ENCODE measurements around the gene POU2AF1.

POU2AF1 gene

DNA sequence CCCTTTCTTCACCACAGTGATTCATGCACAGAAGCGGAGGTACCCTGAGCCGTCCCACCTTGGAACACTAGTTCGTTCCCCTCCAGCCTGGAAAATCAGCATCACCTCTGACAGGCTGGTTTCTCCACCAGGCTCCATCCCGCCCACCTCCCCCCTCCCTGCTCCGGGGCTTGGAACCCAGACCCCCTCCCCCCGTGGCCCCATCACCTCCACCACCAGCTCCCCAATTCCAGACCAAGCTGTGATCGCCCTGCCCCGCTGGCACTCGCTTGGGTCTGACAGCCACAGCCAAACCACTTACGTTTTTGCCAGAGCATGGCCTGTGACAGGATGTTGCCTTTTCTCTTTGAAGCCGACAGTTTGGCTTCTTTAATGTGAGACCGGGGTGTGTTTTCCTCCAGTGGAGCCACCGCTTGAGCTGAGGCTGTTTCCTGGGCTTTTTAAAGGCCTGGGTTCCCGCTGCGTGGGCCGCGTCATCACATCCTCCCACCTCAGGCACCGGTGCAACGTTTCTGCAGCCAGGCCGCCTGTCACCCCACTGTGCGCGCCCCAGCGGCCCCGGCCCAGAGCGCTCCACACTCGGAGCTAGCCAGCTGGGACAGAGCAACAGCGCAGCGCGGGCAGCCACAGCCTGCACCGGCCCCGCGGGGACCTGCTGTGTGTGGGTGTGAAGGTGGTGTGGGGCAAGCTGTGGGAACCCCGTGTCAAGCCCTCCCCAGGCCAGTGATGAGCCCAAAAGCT lies at the start of gene POU2AF1:
Gene POU2AF1 (minus strand): TSS at position 415 of the 741 bp plus-strand sequence. CDS start 98 bp downstream, at position 317.
- peak in 1 of 2 donors; percentile 20 for DNase-seq (ENCODE audit: low read depth in 2 of 2, low spot score in 1 of 2)

GRCh38 chr11:111428113-111428876 lies 49.2 kb upstream of the POU2AF1 start:
- no peak for DNase-seq (ENCODE audit: low read depth in 2 of 2, low spot score in 1 of 2)

- no peak for DNase-seq (ENCODE audit: low read depth in 2 of 2, low spot score in 1 of 2)
Measured at GRCh38 chr11:111427471-111427912, 48.4 kb upstream of the POU2AF1 start.

DNA sequence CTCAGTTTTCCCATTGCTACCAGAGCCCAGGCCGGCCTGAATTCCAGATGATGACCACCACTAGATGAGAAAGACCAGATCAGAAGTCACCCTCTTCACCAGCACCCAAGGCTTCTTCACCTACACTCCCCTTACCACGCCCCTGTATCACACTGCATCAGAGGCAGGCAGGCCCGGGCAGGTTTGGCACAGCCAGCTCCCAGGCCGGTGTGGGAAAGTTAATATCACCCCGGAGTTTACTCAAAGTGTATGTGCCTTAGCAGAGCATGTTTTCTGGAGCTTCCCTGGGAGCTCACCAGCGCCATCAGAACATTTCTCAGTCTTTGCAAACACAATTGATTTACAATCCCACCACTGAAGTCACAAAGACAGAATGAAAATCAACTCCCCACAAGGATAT lies 47.5 kb upstream of the POU2AF1 start:
- DNase-seq (ENCODE audit: low read depth in 2 of 2, low spot score in 1 of 2) = no peak

DNA sequence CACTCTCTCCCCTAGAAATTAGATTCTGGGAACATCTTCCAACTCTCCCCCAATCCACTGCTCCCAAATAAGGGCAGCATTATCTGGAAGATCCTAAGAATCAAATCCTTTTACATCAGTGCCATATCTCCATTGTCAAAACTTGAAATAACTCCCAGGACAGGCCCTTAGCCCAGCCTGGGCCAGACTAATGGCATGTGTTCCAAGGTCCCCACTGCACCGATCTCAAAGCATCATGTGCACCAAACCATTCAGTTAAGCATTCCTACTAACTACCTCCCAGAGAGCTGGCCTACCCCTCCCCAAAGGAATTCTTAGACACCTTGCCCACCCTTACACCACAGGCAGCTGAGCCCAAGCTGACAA lies 44.2 kb upstream of the POU2AF1 start:
- no peak for DNase-seq (ENCODE audit: low read depth in 2 of 2, low spot score in 1 of 2)

- DNase-seq (ENCODE audit: low read depth in 2 of 2, low spot score in 1 of 2) = no peak
Measured at GRCh38 chr11:111422494-111423249, 43.6 kb upstream of the POU2AF1 start.

DNA sequence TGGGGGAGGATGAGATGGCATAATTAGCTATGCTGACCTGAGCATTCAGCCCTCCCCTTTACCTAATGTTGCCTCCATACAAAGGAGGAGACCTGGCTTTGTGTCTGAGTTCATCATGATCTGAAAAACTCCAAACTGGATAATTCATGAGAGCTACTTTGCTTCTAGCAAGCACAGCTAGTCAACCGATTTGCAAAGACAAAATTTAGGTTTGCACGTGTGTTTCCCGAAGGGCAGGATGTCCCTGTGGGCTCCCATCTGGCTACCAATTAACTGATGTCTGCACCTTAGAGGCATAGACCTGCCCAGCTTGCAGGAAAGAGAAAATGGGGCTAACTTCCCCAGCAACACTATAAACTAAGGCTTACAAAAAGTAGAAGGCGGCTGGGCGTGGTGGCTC lies 42.2 kb upstream of the POU2AF1 start:
- DNase-seq (ENCODE audit: low read depth in 2 of 2, low spot score in 1 of 2) = no peak

GRCh38 chr11:111419641-111420327 lies 40.7 kb upstream of the POU2AF1 start:
- DNase-seq (ENCODE audit: low read depth in 2 of 2, low spot score in 1 of 2) = no peak

DNA sequence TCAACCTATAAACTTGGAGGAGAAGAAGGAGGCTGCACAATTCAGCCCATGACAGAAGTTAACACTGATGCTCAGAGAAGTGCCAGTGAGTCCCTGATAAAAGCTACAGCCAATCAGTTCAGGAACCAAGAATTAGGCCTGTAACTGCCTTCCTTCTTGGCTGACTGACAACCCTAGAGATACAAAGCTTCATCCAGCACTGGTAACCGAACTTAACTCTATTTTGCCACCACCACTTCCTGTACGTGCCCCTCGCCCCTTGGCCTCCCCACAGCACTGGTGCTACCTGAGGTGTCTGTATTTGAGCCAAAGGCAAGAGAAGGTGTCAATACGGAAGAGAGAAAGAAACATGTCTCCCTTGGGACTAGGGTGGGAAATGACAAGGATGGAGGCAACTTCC lies 40.1 kb upstream of the POU2AF1 start:
- DNase-seq (ENCODE audit: low read depth in 2 of 2, low spot score in 1 of 2) = no peak

- DNase-seq (ENCODE audit: low read depth in 2 of 2, low spot score in 1 of 2) = no peak
Measured at GRCh38 chr11:111418436-111418787, 39.3 kb upstream of the POU2AF1 start.

- no peak for DNase-seq (ENCODE audit: low read depth in 2 of 2, low spot score in 1 of 2)
Measured at GRCh38 chr11:111417766-111418435, 38.8 kb upstream of the POU2AF1 start.

DNA sequence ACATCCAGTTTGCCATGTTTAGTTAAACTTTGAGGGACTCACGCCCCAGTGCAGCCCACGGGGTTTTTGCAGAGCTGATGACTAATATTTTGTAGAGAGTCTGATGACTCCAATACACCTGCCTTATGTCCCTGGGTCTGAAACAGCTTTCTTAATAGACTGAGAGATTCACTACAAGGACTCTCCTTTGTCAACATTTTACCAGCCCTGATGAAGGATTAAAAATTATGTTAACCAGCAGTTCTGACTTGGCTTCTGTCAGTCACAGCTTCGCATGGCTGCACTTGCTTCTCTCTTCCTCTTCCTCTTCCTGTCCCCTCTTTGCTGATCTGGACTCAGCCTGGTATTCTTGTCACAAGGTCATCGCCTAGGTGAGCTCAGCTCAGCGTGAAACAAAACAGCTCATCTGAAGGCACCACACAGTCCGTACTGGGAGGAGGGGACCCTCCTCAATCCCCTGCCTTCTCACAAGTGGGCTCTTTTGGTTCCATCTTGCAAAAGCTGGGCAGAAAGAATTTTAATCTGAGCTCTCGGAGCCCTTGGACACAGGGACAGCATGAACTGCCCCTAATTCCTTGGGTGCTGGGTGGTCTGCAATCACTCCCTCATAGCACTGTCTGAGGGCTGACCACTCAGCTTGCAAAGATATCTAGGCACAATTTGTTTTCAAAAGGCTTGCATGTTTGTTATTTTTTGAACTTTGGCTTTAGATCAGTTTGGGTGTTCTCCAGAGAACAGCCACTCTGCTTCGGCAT lies 38.1 kb upstream of the POU2AF1 start:
- DNase-seq (ENCODE audit: low read depth in 2 of 2, low spot score in 1 of 2) = no peak

DNA sequence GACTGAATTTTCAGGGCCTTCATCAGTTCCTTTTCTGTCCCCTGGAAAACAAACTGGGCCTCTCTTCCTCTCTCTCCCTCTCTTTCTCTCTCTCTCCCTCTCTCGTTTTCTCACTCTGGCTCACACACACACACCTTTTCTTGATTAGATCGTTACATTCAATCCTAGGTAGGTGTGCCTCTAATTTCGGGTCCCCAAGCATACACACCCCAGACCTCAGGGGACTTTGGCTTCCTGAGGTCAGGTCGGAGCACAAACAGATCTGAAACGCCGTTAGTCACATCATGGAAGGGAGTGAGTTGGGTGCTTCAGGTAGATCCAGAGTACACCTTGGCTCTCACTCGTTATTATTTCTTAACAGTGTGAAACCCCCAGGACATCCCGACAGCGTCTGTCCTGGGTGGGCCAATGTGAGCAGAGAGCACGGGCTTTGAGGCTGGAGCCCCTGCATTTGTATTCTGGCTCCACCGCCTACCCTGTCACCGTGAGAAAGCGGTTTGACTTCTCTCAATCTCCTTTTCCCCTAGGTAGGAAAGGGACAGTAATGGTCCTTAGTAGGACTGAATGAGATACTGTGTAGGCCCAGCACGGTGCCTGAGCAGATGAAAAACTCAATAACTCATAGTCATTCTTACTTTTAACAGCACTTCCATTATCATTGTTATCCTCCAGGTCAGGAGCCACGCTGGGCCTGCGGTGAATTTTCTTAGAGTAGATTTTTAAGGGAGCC lies 37.3 kb upstream of the POU2AF1 start:
- DNase-seq (ENCODE audit: low read depth in 2 of 2, low spot score in 1 of 2) = no peak

DNA sequence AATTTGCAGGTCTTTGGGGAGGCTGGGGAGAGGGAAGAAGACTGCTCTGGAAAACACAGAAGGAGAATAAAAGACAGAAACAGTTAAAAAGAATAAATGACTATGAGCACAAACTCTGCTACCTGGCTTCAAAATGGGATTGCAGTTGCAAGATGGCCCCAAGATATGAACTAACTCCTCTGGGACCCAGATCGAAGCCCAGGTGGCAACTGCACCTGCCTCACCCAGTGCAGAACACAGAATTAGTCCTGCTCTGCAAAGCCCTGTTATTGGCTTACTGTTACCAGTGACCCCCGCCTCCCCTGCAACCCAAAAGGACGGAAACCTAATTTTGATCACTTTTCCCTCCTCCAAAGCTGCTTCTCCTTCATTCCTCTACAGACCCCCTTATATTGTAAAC lies 35.9 kb upstream of the POU2AF1 start:
- DNase-seq (ENCODE audit: low read depth in 2 of 2, low spot score in 1 of 2) = no peak

GRCh38 chr11:111414267-111414931 lies 35.3 kb upstream of the POU2AF1 start:
- DNase-seq (ENCODE audit: low read depth in 2 of 2, low spot score in 1 of 2) = no peak

DNA sequence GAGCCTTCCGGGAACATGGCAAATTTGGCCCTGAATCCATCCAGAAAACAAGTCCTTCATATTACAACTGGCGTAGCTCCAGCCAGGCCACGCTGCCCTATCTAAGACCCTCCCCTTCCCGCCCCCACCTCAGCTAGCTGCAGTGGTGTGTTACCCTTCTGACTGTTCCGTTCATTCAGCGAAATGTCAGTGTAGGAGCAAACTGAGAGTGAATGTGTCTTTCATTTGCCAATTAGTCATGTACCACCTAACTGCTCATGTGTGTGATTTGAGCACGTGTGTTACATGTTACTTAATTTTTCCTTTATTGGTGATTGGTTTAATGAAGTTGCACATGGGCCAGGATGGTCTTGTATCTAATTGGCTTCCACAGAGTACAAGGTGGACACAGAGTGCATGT lies 34.8 kb upstream of the POU2AF1 start:
- no peak for DNase-seq (ENCODE audit: low read depth in 2 of 2, low spot score in 1 of 2)

DNA sequence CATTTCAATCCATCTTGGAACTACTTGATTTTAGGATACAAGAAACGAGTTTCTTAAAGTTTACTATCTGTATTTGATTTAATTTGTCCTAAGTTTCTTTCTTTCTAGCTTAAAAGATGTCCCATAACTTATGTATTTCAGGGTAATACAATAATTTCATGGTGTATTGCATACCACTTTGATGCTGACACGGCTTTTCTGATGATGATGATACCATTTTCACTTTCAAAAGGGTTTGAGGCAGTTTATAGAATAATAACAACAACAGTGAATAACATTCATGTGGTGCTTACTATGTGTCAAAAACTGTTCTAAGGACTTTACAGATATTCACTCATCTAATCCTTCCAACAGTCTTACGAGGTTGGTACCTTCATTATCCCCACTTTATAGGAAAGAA lies 33.2 kb upstream of the POU2AF1 start:
- no peak for DNase-seq (ENCODE audit: low read depth in 2 of 2, low spot score in 1 of 2)

DNA sequence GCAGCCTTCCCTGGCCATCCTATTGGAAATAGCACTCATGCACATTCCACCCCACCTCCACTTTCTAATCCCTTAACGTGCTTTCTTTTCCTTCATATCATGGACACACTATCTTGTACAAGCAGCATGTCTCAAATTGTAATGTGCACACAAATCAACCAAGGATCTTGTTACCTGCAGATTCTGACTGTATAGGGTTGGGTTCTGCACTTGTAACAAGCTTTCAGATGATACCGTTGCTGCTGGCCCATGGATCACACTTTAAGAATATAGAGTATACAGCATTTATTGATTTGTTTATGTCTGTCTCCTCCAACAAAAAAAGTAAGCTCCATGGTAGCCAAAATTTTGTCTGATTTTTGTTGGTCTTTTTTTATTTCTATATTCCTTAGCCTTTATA lies 32.4 kb upstream of the POU2AF1 start:
- DNase-seq (ENCODE audit: low read depth in 2 of 2, low spot score in 1 of 2) = no peak

DNA sequence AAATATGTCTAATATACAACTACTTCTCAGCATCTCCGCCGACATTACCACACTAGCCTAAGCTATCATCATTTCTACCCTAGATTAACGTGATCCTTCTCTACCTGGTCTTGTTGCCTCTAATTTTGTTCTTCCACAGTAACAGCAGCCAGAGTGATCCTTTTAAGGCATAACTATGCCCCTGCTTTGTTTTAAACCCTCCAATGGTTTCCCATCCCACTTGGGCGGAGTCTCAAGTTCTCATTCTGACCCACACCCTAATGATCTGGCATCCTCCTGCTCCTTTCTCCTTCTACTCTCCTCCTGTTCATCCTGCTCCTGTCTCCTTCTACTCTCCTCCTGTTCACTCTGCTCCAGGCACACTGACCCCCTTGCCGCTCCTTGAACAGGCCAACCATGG lies 31.9 kb upstream of the POU2AF1 start:
- DNase-seq (ENCODE audit: low read depth in 2 of 2, low spot score in 1 of 2) = no peak

All from stimulated activated CD8-positive, alpha-beta memory T cell treated with anti-CD3 and anti-CD28 coated beads, Interleukin-4, amount 100 ng/mL, for 1 hour (primary cell).